Fibroblast of villous mesenchyme (primary cell): Measurements from ENCODE around the gene LRCH1. TPM values are rescaled to one million over a fixed set of nuclear protein-coding genes. Genes with fewer than 3 reads are reported as not detected.

ENCODE experiments used
- DNase-seq: peaks from one replicate; pipeline ENCODE4 v3.0.0-alpha.2; 2010; ENCODE audit warnings: low read depth
- H3K4me3 ChIP-seq: 2 replicates; pipeline ENCODE4 v1.5.1; 2011; ENCODE audit warnings: low read depth, mild to moderate bottlenecking, low read length
- CTCF ChIP-seq: IDR thresholded peaks from 2 replicates; pipeline ENCODE4 v1.5.1; 2012; ENCODE audit warnings: low read depth, mild to moderate bottlenecking, low read length; ENCODE audit not compliant: insufficient read depth
- total RNA-seq: library from RNA; depleted of rRNA; stranded (reverse); fragments of >200 nt; gene quantifications from 2 replicates; pipeline ENCODE4 v1.2.3, GENCODE V29; 2012

LRCH1 gene
- total RNA-seq, 1 donor: 9.1 TPM

- no peak overlapping the region for H3K4me3 ChIP-seq
- DNase-seq: no peak
- TF ChIP-seq CTCF: no peak
These were observed 26.8 kb upstream of the LRCH1 start for GRCh38 chr13:46526100-46526735.

GRCh38 chr13:46526740-46527139, 26.2 kb upstream of the LRCH1 start:
- TF ChIP-seq CTCF: no peak
- DNase-seq: no peak
- no peak overlapping the region for H3K4me3 ChIP-seq

GRCh38 chr13:46527237-46527636, 25.7 kb upstream of the LRCH1 start:
- TF ChIP-seq CTCF: no peak
- no peak overlapping the region for H3K4me3 ChIP-seq
- DNase-seq: no peak

GRCh38 chr13:46529216-46529919, 23.6 kb upstream of the LRCH1 start:
- TF ChIP-seq CTCF: no peak
- DNase-seq: no peak
- no peak overlapping the region for H3K4me3 ChIP-seq

- no peak for TF ChIP-seq CTCF
- H3K4me3 ChIP-seq: no peak overlapping the region
- peak; percentile 69 for DNase-seq
These were observed 22.7 kb upstream of the LRCH1 start for GRCh38 chr13:46530084-46530935.

GRCh38 chr13:46531953-46532352, 21.0 kb upstream of the LRCH1 start:
- H3K4me3 ChIP-seq: no peak overlapping the region
- DNase-seq: no peak
- no peak for TF ChIP-seq CTCF
